Kidney glomerular epithelial cell (primary cell): Measurements from ENCODE around the gene NFAT5.
A peak's percentile ranks its signal among the peaks of the same experiment; 100 is the strongest.
"Not testable (repeated sequence)": the region's sequence is repeated elsewhere in the genome, so short reads cannot be mapped to it uniquely, and the experiment has no call there.

Source experiments
- DNase-seq: peaks from one replicate; lab custom pipeline; 2025; lab: John Stamatoyannopoulos, UW

Gene NFAT5

DNA sequence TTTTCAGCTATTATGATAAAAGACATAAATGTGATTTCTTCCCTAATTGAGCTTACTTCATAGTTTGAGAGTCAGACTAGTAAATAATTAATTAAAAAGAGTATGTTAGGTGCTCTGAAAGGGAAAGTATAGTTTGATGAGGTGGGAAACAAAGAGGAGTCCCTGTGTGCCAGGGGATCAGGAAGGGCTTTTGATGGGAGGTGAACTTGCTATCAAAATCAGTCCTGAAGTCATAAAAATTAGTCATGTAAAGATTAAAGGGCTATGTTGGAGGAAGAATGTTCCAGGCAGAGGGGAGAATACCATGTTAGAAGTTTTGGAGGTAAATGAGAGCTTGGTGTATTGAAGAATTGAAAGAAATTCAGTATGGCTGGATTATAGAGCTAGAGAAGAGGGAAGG lies 31.0 kb downstream of the NFAT5 start:
- DNase-seq: no peak

DNA sequence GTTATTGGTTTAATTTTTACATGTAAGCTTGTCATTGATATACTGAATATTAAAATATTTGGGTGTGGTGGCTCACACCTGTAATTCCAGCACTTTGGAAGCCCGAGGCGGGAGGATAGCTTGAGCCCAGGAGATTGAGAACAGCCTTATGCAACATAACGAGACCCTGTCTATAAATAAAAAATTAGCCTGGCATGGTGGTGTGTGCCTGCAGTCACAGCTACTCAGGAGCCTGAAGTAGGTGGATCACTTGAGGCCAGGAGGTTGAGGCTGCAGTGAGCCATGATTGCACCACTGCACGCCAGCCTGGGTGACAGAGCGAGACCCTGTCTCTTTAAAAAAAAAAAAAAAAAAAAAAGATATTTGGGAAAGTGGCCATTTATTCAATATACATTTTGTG lies 32.3 kb downstream of the NFAT5 start:
- DNase-seq: no peak

DNA sequence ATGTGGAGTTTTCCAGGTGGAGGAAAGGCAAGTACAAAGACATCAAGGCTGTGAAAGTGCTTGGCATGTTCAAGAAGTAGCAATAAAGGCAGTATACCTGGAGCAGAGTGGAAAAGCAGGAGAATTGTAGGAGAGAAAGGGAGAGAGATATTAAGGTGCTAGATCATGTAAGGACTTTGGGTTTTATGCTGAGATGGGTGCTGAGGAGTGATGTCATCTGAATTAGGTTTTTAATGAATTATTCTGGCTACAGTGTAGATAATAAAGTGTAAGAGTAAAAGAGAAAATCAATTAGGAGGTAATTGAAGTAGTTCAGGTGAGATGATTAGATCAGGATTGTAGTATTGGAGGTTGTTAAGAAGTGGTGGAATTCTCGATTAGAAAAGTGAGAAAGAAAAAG lies 34.0 kb downstream of the NFAT5 start:
- DNase-seq: no peak

- DNase-seq: no peak
Measured at GRCh38 chr16:69600202-69600601, 34.4 kb downstream of the NFAT5 start.

GRCh38 chr16:69601250-69601649 lies 35.5 kb downstream of the NFAT5 start:
- no peak for DNase-seq

- no peak for DNase-seq
Measured at GRCh38 chr16:69606985-69607384, 41.2 kb downstream of the NFAT5 start.

DNA sequence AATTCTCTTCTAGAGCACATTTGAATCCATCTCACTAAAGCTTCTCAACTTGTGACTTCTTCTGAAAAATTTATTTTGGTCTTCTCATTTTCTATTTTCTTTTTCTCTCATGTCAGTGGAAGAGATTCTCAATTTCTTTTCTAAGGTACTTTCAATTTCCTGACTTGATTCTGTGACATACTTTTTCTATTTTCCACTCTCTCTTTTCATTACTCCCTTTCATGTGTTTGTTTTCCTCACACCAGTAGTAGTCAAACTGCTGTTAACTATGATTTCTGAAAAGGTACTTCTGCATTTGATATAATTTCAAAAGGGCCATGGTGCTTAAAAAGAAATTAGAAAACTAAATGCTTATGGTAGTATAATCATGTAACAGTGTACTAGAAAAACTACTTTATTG lies 41.9 kb downstream of the NFAT5 start:
- no peak for DNase-seq

DNA sequence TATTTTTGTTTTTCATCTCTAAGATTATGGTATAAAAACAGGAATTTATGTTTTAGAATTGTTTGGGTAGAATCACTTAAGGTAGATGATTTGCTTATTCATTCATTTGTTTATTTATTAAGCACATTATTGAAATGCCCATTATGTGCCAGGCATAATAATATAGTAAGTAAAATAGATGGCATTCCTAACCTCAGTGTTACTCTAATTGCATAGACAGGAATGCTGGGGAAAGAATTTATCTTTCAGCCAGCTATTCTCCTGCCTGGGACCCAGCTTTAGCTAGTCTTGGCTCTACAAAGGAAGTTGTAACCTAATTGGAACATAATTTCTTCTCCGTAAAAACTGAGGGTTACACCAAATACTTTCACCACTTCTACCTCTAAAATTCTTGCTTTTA lies 44.6 kb downstream of the NFAT5 start:
- DNase-seq: peak; percentile 20

DNA sequence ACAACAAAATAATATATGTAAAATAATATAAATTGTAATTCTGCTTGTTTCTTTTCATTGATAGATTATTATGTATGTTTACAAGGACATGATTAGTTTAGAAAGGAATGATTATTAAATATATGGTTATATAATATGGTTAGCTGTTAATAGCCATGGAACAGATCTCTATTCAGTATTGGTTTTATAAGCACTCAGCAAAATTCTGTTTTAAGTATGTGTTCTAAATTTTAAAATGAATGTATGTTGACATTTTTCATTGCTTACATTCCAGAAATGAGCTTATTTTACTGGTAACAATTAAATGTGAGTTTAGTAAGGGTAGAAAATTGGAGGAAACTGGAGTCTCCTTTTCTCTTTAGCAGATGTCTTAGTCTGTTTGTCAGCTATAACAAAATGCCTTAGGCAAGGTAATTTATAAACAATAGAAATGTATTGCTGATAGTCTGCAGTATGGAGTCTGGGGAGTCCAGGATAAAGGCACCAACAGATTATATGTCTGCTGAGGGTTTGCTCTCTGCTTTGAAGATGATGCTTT lies 45.4 kb downstream of the NFAT5 start:
- no peak for DNase-seq

DNA sequence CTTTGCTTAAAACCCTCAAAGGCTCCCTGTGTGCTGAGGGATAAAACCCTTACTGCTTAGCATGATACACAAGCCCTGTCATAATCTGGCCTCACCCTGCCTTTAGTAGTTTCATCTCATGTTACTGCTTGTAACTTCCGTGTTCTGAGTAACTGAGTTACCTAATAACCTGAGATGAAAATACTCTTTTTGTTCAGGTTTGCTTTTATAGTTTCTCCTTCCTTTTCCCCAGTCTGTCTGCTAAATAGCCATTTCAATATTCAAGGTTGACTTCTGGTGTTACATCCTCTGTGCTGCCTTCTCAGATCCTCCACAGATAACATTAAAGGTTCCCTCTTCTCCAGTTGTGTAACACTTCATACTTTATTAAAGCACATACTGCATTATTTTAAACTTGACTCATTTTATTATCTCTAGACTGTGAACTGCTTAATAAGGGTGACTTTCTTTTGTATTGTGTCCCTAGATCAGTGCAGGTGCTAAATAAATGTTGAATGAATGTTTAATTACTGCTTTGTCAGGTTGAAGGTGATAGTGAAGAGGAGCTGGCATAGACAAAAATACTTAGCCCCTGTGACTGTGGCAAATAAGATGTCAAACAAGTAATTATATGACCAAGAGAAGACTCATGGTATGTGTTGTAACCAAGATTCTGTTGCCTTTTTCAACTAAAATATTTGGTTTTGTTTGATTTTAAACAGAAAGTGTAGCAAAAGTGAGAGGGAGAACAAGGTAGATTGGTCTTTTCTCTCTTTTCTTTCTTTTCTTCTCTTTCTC lies 47.8 kb downstream of the NFAT5 start:
- peak; percentile 29 for DNase-seq

- no peak for DNase-seq
Measured at GRCh38 chr16:69615528-69615927, 49.8 kb downstream of the NFAT5 start.

DNA sequence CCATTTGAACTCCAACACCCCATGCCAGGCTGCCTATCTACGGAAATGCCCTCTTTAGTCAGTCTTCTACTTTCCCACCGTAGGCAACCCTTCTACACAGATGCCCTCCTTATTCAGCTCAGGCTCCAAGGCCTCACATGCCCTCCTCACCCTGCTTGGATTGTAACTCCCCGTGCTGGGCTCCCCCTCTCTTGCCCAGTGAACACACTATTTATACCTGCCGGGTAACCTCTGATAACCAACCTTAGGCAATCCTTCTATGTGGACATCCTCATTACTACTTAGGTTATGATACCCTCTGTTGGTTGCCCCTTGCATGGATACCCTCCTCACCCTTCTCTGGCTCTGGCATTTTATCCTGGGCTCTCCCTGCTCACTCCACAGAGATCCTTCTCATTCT lies 50.3 kb downstream of the NFAT5 start:
- no peak for DNase-seq

GRCh38 chr16:69618307-69618706 lies 52.5 kb downstream of the NFAT5 start:
- DNase-seq: no peak

- DNase-seq: no peak
Measured at GRCh38 chr16:69618721-69619120, 53.0 kb downstream of the NFAT5 start.

DNA sequence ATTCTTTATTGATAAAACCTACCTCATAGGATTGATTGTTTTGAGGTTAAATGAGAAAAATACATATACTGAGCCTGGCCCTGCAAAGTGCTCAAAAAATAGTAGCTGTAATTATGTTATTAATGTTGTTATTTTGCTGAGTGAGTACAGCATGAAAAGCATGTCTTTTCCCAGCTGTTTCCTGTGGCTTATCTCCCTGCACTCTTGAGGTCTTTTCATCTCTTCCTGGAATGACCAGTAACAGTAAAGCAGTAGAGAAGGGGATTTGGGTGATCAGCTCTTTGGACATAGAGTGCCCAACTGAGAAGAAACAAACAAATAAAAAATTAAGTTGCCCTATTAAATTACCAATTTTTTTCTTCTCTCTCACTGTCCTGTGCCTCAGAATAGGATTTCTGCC lies 53.7 kb downstream of the NFAT5 start:
- no peak for DNase-seq

DNA sequence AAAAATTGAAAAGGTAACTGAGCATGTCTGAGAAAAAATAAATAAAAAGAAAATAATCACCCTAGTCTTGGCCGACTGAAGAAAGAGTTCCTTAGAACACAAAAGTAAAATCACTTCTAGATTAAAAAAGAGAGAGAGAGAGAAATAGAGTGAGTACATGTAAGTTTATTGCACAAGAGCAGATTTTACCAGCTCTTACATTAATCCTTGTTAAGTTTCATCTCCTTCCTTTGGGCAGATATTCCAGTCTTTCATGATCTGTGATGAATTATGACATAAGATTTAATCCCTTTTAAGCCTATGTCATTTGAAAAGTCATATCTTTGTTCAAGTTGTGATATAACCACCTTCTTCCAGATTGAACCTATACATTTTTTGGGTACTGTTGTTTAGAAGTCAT lies 54.8 kb downstream of the NFAT5 start:
- DNase-seq: no peak

- DNase-seq: no peak
Measured at GRCh38 chr16:69621225-69621624, 55.5 kb downstream of the NFAT5 start.

DNA sequence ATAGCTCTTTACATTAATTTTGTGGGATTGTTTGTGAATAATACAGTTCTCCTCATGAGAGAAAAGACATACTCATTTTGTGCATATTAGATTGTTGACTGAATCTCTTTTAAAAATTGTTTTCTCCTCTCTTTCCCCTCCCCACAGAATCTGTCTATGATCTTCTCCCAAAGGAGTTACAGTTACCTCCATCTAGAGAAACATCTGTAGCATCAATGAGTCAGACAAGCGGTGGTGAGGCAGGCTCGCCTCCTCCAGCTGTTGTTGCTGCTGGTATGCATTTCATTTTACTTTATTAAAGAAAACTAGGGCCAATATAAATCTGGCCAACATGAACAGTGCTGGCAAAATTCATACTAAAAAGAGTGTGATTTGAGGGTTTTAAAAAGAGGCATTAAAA lies 60.5 kb downstream of the NFAT5 start:
- no peak for DNase-seq

DNA sequence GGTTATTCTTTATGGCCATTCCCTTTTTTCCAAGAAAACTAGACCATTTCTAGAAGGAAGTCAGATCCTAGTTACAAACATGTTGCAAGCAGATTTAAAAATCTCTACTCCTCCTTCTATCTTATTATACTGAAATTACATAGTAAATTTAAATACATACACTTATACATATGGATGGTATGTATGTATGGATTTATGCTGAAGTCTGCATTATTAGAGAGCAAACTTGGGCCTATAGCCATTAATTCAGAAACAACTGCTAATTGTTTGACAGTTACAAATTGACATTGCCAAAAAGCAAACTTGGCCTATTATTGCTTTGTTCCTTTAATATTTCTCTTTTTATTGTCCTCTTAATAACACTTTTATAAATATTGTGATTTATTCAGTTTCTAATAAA lies 67.1 kb downstream of the NFAT5 start:
- no peak for DNase-seq

DNA sequence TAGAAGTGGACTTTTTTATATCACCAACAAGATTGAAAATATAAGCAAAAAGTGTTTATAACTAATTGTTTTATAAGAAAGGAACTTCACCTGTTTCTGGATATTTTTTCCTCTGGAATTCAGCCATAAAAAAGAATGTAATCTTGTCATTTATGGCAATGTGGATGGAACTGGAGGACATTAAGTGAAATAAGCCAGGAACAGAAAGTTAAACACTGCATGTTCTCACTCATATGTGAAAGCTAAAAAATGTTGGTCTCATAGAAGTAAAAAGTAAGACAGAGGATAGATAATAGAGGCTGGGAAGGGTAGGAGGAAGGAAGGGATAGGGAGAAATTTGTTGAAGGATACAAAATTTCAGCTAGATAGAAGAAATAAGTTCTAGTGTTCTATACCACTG lies 67.6 kb downstream of the NFAT5 start:
- DNase-seq: no peak

DNA sequence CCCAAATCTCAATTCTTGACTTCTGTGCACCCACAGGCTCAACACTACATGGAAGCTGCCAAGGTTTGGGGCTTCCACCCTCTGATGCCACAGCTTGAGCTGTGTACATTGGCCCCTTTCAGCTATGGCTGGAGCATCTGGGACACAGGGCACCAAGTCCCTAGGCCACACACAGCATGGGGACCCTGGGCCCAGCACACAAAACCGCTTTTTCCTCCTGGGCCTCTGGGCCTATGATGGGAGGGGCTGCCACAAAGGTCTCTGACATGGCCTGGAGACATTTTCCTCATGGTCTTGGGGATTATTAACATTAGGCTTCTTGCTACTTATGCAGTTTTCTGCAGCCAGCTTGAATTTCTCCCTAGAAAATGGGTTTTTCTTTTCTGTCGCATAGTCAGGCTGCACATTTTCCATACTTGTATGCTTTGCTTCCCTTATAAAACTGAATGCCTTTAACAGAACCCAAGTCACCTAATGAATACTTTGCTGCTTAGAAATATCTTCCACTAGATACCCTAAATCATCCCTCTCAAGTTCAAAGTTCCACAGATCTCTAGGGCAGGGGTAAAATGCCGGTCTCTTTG lies 70.9 kb downstream of the NFAT5 start:
- not testable (repeated sequence) for DNase-seq

GRCh38 chr16:69637206-69637865 lies 71.6 kb downstream of the NFAT5 start:
- not testable (repeated sequence) for DNase-seq

DNA sequence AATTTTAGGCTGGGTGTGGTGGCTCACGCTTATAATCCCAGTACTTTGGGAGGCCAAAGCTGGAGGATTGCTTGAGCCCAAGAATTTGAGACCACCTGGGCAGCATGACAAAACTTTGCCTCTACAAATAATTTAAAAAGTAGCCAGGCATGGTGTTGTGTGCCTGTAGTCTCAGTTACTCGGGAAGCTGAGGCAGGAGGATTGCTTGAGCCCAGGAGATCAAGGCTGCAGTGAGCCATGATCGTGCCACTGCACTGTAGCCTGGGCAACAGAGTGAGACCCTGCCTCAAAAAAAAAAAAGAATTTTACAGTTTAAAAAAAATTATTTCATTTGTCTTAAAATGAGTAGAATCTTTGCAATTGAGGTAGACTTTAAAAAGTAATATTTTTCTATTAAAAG lies 78.2 kb downstream of the NFAT5 start:
- DNase-seq: not testable (repeated sequence)
